K562 (cell line): Measurements from ENCODE around the gene TACR1. TPM values are rescaled to one million over a fixed set of nuclear protein-coding genes. Genes with fewer than 3 reads are reported as not detected.

ENCODE experiments used
- ATAC-seq: fragments of 200-7000 bp; cut with Tn5 transposase; 3 replicates; pipeline ENCODE4 v1.9.1; 2020; ENCODE audit warnings: moderate library complexity
- BruUV-seq: library from RNA; stranded (reverse); fragments of 400-500 nt; replicated peaks from 2 replicates; lab custom pipeline; 2021; lab: Mats Ljungman, UMichigan
- CTCF ChIA-PET: fragments of 300-600 bp; formaldehyde crosslinking; extraction: SDS; loops from one replicate; lab custom pipeline; 2021; ENCODE audit warnings: low intra/inter-chr PET ratio; lab: Yijun Ruan, JAX
- POLR2A ChIA-PET: fragments of 300-600, 350-650 bp; sonication (Branson Sonifier 250); formaldehyde crosslinking; extraction: SDS; loops from one replicate; lab custom pipeline; 2021; ENCODE audit warnings: antibody characterized with exemption, inconsistent platforms; lab: Yijun Ruan, JAX
- DNase-seq, 4 experiments: peaks; one replicate each; pipeline versions ENCODE4 v3.0.0 to v3.0.0-alpha.2; 2011 to 2018; ENCODE audit warnings: low spot score in 3 of 4, mixed read lengths in 3 of 4; ENCODE audit errors: extremely low read depth in 1 of 4
- FAIRE-seq: peaks from 2 replicates; lab custom pipeline; 2011; peaks lifted over from hg19 to GRCh38; lab: Jason Lieb, UNC
- H2AFZ ChIP-seq: 2 replicates; pipeline ENCODE4 v1.6.0; 2011; ENCODE audit warnings: low read depth, low read length, control low read depth, inconsistent platforms
- H3K27ac ChIP-seq: fragments of 200-600 bp; 3 replicates; pipeline ENCODE4 v1.8.0; 2011; ENCODE audit warnings: low read depth, mild to moderate bottlenecking, control low read depth, inconsistent platforms, low read length, moderate library complexity, mixed read lengths; ENCODE audit errors: extremely low read depth
- H3K27me3 ChIP-seq, 2 experiments: fragments of 300-600 bp in 1 of 2; 2 replicates in 1 of 2; 3 replicates in 1 of 2; pipeline versions ENCODE4 v1.6.0 to v1.8.0; 2011; ENCODE audit warnings: inconsistent platforms in 2 of 2, low read length in 2 of 2, mild to moderate bottlenecking in 1 of 2, mixed read lengths in 1 of 2, moderate library complexity in 1 of 2; ENCODE audit not compliant: control insufficient read depth in 2 of 2, insufficient read depth in 2 of 2
- H3K36me3 ChIP-seq: fragments of 300-600 bp; 3 replicates; pipeline ENCODE4 v1.8.0; 2011; ENCODE audit warnings: mild to moderate bottlenecking, low read length, inconsistent platforms; ENCODE audit not compliant: control insufficient read depth, insufficient read depth
- H3K4me1 ChIP-seq, 2 experiments: fragments of 200-600 bp in 1 of 2; replicated peaks in 1 of 2; 2 replicates in 1 of 2; 3 replicates in 1 of 2; pipeline versions ENCODE4 v1.5.1 to v1.8.0; 2011; ENCODE audit warnings: inconsistent platforms in 2 of 2, low read length in 2 of 2, mild to moderate bottlenecking in 1 of 2, mixed read lengths in 1 of 2, moderate library complexity in 1 of 2; ENCODE audit not compliant: control insufficient read depth in 2 of 2, insufficient read depth in 2 of 2
- H3K4me2 ChIP-seq: 2 replicates; pipeline ENCODE4 v1.6.1; 2011; ENCODE audit warnings: low read length, control low read depth, inconsistent platforms, mixed read lengths; ENCODE audit not compliant: insufficient read depth
- H3K4me3 ChIP-seq: fragments of 200-600 bp; sonication (generic), shearing (Covaris generic); 2 replicates; pipeline ENCODE4 v1.5.1; 2016; ENCODE audit warnings: control low read depth, inconsistent platforms
- H3K79me2 ChIP-seq: fragments of 200-600 bp; 3 replicates; pipeline ENCODE4 v1.8.0; 2011; ENCODE audit warnings: low read length, inconsistent platforms; ENCODE audit not compliant: control insufficient read depth, insufficient read depth
- H3K9ac ChIP-seq, 2 experiments: 2 replicates each; pipeline versions ENCODE4 v1.6.0 to v1.6.1; 2011; ENCODE audit warnings: low read depth in 2 of 2, low read length in 2 of 2, control low read depth in 1 of 2, inconsistent platforms in 1 of 2, mild to moderate bottlenecking in 1 of 2, mixed read lengths in 1 of 2; ENCODE audit not compliant: insufficient read depth in 1 of 2
- H3K9me1 ChIP-seq: one replicate; pipeline ENCODE4 v1.6.0; 2011; ENCODE audit warnings: inconsistent platforms, mild to moderate bottlenecking, low read length, moderate library complexity; ENCODE audit not compliant: control insufficient read depth, insufficient read depth
- H3K9me3 ChIP-seq: replicated peaks from 2 replicates; pipeline ENCODE4 v1.5.1; 2011; ENCODE audit warnings: low read depth, low read length, inconsistent platforms; ENCODE audit not compliant: control insufficient read depth, insufficient read depth
- H4K20me1 ChIP-seq: replicated peaks from 2 replicates; pipeline ENCODE4 v1.6.1; 2011; ENCODE audit warnings: low read length, inconsistent platforms, mixed read lengths; ENCODE audit not compliant: control insufficient read depth, insufficient read depth
- ESRRA ChIP-seq: fragments of 450-650 bp; IDR thresholded peaks from 2 replicates; pipeline ENCODE4 v1.6.1; 2014; ENCODE audit warnings: low read depth, mild to moderate bottlenecking, moderate library complexity, borderline replicate concordance
- SMAD2 ChIP-seq: fragments of 150-350 bp; IDR thresholded peaks from 2 replicates; pipeline ENCODE4 v1.6.1; 2014; ENCODE audit warnings: low read depth, mild to moderate bottlenecking, low read length
- ZNF212 ChIP-seq: fragments of 450-650 bp; formaldehyde crosslinking; IDR thresholded peaks from 2 replicates; pipeline ENCODE4 v1.4.0; 2020; ENCODE audit warnings: mild to moderate bottlenecking
- in situ Hi-C: fragments of 300-500 bp; cut with MboI; formaldehyde crosslinking; loops from 4 replicates; pipeline ENCODE4 v1.15.0; 2018; ENCODE audit warnings: inconsistent platforms, mixed read lengths
- intact Hi-C: fragments of 100-400 bp; cut with micrococcal nuclease; formaldehyde crosslinking; loops from 2 replicates; pipeline ENCODE4 v1.14.2; 2022
- polyA plus RNA-seq, 8 experiments: library from polyadenylated mRNA; depleted of rRNA in 4 of 8; stranded (reverse) in 5 of 8; unstranded in 3 of 8; fragments of >200 nt; fragmentation: Nextera tagmentation in 2 of 8; fragmentation: Illumina TruSeq in 1 of 8; extraction: Ambion mirVana in 2 of 8; extraction: Trizol in 1 of 8; gene quantifications; 2 replicates each; pipeline versions ENCODE4 v1.2.1 to v1.2.3, GENCODE V29; 2011 to 2014; ENCODE audit warnings: inconsistent platforms in 1 of 8, missing spikeins in 1 of 8
- total RNA-seq, 7 experiments: library from RNA; depleted of rRNA in 6 of 7; stranded (reverse); fragments of >200 nt in 6 of 7; fragmentation: Illumina TruSeq in 2 of 7; extraction: Trizol in 2 of 7; gene quantifications; 2 replicates each; pipeline versions ENCODE4 v1.2.1 to v1.2.3, GENCODE V29; 2011 to 2021; ENCODE audit warnings: low replicate concordance in 1 of 7
- TF ChIP-seq, protein P1 (sequence below): sonication (generic); formaldehyde crosslinking; IDR thresholded peaks from 2 replicates; pipeline ENCODE4 v1.5.0; 2020; ENCODE audit warnings: missing genetic modification reagents
- TF ChIP-seq, protein P2 (sequence below): IDR thresholded peaks from 2 replicates; pipeline ENCODE4 v1.6.1; 2011; ENCODE audit not compliant: insufficient read length; ENCODE audit errors: extremely low read depth
- TF ChIP-seq, protein P3 (sequence below): fragments of 150-350 bp; conservative IDR thresholded peaks from 2 replicates; pipeline ENCODE4 v1.6.1; 2014; ENCODE audit warnings: low read length

TACR1 gene
- total and polyA plus RNA-seq, 9 of the 15 experiments (the other 6 are each of a cell fraction or from before 2014, with no cell fraction given) = not detected

DNA sequence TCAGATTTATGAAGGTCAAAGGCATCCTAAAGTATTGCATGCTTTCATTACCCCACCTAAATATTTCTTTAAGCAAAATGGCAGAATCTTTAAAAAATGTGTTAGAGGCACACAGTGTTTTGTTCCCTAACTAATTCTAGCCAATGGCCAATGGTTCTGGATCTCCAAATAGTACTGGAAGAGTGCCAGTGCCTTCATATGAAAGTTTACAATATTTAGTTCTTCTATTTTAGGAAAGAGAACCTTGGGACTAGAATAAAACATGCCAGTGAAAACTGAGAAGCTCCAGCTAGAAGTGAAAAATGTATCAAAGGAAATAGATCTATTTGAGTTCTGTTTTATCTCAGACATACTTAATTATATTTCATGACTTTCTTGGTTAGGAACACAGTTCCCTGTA, 37.1 kb downstream of the TACR1 start:
- no peak for ATAC-seq
- BruUV-seq = no TSS peak

More for the DNA sequence above, 37.1 kb downstream of the TACR1 start:
- no peaks in the 10 kb centered on the region for H3K36me3 ChIP-seq
- no peak overlapping the region for H3K4me2 ChIP-seq
- no peaks in the 10 kb centered on the region for H3K9me1 ChIP-seq
- intact Hi-C loops (no loop called here), in situ Hi-C loops (no loop called here)
- H3K9me3 ChIP-seq = no peaks in the 10 kb centered on the region
- POLR2A ChIA-PET = no interaction called here
- FAIRE-seq = no peak
- H3K4me1 ChIP-seq = no peaks in the 10 kb centered on the region
- TF ChIP-seq ESRRA (no peak), ZNF212 (CRISPR knock-in tag) (no peak), SMAD2 (no peak)
- TF ChIP-seq, protein P1, sequence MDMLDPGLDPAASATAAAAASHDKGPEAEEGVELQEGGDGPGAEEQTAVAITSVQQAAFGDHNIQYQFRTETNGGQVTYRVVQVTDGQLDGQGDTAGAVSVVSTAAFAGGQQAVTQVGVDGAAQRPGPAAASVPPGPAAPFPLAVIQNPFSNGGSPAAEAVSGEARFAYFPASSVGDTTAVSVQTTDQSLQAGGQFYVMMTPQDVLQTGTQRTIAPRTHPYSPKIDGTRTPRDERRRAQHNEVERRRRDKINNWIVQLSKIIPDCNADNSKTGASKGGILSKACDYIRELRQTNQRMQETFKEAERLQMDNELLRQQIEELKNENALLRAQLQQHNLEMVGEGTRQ (CRISPR knock-in tag) = no peak
- TF ChIP-seq, protein P2, sequence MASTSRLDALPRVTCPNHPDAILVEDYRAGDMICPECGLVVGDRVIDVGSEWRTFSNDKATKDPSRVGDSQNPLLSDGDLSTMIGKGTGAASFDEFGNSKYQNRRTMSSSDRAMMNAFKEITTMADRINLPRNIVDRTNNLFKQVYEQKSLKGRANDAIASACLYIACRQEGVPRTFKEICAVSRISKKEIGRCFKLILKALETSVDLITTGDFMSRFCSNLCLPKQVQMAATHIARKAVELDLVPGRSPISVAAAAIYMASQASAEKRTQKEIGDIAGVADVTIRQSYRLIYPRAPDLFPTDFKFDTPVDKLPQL = no peak
- TF ChIP-seq, protein P3, sequence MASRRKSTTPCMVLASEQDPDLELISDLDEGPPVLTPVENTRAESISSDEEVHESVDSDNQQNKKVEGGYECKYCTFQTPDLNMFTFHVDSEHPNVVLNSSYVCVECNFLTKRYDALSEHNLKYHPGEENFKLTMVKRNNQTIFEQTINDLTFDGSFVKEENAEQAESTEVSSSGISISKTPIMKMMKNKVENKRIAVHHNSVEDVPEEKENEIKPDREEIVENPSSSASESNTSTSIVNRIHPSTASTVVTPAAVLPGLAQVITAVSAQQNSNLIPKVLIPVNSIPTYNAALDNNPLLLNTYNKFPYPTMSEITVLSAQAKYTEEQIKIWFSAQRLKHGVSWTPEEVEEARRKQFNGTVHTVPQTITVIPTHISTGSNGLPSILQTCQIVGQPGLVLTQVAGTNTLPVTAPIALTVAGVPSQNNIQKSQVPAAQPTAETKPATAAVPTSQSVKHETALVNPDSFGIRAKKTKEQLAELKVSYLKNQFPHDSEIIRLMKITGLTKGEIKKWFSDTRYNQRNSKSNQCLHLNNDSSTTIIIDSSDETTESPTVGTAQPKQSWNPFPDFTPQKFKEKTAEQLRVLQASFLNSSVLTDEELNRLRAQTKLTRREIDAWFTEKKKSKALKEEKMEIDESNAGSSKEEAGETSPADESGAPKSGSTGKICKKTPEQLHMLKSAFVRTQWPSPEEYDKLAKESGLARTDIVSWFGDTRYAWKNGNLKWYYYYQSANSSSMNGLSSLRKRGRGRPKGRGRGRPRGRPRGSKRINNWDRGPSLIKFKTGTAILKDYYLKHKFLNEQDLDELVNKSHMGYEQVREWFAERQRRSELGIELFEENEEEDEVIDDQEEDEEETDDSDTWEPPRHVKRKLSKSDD = no peak
- H2AFZ ChIP-seq = no peak overlapping the region
- DNase-seq = no peak
- H3K79me2 ChIP-seq = no peaks in the 10 kb centered on the region
- no peaks in the 10 kb centered on the region; the same call in 1 of the 2 replicates for H4K20me1 ChIP-seq
- no peak overlapping the region for H3K27ac ChIP-seq
- H3K9ac ChIP-seq = no peak overlapping the region
- CTCF ChIA-PET = no interaction called here
- H3K4me3 ChIP-seq = no peak overlapping the region
- H3K27me3 ChIP-seq = no peaks in the 10 kb centered on the region
